HepG2 (cell line): Measurements from ENCODE around the gene REEP2. TPM values are rescaled to one million over a fixed set of nuclear protein-coding genes. Genes with fewer than 3 reads are reported as not detected.

ENCODE experiments used
- BHLHE40 ChIP-seq: IDR thresholded peaks from 2 replicates; pipeline ENCODE4 v1.6.1; 2011; ENCODE audit warnings: low read length, improper control_type of control experiment
- KLF11 ChIP-seq: IDR thresholded peaks from 2 replicates; pipeline ENCODE4 v1.6.1; 2016; ENCODE audit warnings: missing compliant biosample characterization
- NFE2 ChIP-seq: sonication (generic); formaldehyde crosslinking; IDR thresholded peaks from 2 replicates; pipeline ENCODE4 v1.4.0; 2020; ENCODE audit warnings: missing genetic modification reagents
- ZNF737 ChIP-seq: sonication (generic); formaldehyde crosslinking; IDR thresholded peaks from 2 replicates; pipeline ENCODE4 v1.5.0; 2020; ENCODE audit warnings: missing genetic modification reagents, mild to moderate bottlenecking, borderline replicate concordance
- ZNF75D ChIP-seq: sonication (generic); formaldehyde crosslinking; IDR thresholded peaks from 2 replicates; pipeline ENCODE4 v1.8.1; 2023; ENCODE audit warnings: missing genetic modification reagents, mild to moderate bottlenecking, borderline replicate concordance
- ZNF781 ChIP-seq: sonication (generic); formaldehyde crosslinking; IDR thresholded peaks from 2 replicates; pipeline ENCODE4 v1.5.1; 2020; ENCODE audit warnings: borderline replicate concordance, mild to moderate bottlenecking, missing genetic modification reagents; ENCODE audit errors: not compliant biosample characterization
- ZNF879 ChIP-seq: sonication (generic); formaldehyde crosslinking; IDR thresholded peaks from 2 replicates; pipeline ENCODE4 v1.8.1; 2023; ENCODE audit warnings: missing genetic modification reagents
- polyA plus RNA-seq, 8 experiments: library from polyadenylated mRNA; depleted of rRNA in 3 of 8; stranded (reverse) in 7 of 8; unstranded in 1 of 8; fragments of >200 nt; fragmentation: Illumina TruSeq in 4 of 8; extraction: Trizol in 4 of 8; gene quantifications; 2 replicates each; pipeline versions ENCODE4 v1.2.1 to v1.2.3, GENCODE V29; 2011 to 2016; ENCODE audit warnings: low read depth in 4 of 8, missing spikeins in 1 of 8, mixed read lengths in 1 of 8; ENCODE audit not compliant: insufficient read depth in 1 of 8
- total RNA-seq, 5 experiments: library from RNA; depleted of rRNA; stranded (reverse); fragments of >200 nt; fragmentation: Illumina TruSeq; extraction: Trizol; gene quantifications; 2 replicates each; pipeline ENCODE4 v1.2.3, GENCODE V29; 2016; ENCODE audit warnings: low read depth in 1 of 5
- TF ChIP-seq, protein P1 (sequence below): sonication (generic); formaldehyde crosslinking; IDR thresholded peaks from 2 replicates; pipeline ENCODE4 v1.4.0; 2020; ENCODE audit warnings: missing genetic modification reagents, borderline replicate concordance
- TF ChIP-seq, protein P2 (sequence below): sonication (generic); formaldehyde crosslinking; IDR thresholded peaks from 2 replicates; pipeline ENCODE4 v1.4.0; 2020; ENCODE audit warnings: missing genetic modification reagents
- TF ChIP-seq, protein P3 (sequence below): sonication (generic); formaldehyde crosslinking; IDR thresholded peaks from 2 replicates; pipeline ENCODE4 v1.5.0; 2020; ENCODE audit warnings: mild to moderate bottlenecking, missing genetic modification reagents, borderline replicate concordance
- TF ChIP-seq, protein P4 (sequence below): sonication (generic); formaldehyde crosslinking; IDR thresholded peaks from 2 replicates; pipeline ENCODE4 v1.5.0; 2020; ENCODE audit warnings: mild to moderate bottlenecking, missing genetic modification reagents

REEP2 gene
- total and polyA plus RNA-seq, 2 of the 13 experiments (the other 11 are each of a cell fraction or from before 2014, with no cell fraction given), result 5.3 to 7.8 TPM

DNA sequence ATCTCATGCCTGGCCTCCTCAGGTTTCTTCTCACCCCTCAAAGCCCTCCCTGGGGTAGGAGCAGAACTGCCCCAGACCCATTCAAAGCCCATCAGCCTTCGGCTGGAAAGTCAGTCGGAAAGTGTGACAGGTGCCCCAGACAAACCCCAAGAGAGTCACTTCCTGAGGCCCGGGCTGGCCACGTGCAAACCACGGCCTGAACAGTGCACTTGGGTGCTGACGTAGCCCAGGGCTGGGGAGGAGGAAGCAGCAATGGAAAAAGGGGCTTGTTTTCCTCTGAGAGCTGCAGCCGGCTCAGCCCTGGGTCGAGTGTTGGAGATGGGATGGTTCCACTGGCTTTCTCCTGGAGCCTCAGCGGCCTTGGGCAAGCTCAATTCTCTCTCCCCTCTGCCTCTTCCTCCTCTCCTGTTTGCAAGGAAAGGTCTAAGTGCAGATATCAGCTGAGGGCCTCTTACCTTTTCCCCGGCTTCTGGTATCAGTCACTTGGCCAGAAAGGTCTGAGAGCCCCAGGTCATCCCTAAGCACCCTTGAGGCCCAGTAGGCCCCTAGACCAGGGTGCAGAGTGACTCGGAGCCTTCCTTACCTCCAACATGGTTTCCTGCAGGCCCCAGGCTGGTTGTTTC, 20.6 kb downstream of the REEP2 start (continued):
- TF ChIP-seq ZNF737 (CRISPR knock-in tag), result 0 out of 2 replicates have a peak, but pooled peaks have one; percentile 81
- peak; percentile 49; the same call in 1 of the 2 replicates for TF ChIP-seq BHLHE40
- TF ChIP-seq, protein P1, sequence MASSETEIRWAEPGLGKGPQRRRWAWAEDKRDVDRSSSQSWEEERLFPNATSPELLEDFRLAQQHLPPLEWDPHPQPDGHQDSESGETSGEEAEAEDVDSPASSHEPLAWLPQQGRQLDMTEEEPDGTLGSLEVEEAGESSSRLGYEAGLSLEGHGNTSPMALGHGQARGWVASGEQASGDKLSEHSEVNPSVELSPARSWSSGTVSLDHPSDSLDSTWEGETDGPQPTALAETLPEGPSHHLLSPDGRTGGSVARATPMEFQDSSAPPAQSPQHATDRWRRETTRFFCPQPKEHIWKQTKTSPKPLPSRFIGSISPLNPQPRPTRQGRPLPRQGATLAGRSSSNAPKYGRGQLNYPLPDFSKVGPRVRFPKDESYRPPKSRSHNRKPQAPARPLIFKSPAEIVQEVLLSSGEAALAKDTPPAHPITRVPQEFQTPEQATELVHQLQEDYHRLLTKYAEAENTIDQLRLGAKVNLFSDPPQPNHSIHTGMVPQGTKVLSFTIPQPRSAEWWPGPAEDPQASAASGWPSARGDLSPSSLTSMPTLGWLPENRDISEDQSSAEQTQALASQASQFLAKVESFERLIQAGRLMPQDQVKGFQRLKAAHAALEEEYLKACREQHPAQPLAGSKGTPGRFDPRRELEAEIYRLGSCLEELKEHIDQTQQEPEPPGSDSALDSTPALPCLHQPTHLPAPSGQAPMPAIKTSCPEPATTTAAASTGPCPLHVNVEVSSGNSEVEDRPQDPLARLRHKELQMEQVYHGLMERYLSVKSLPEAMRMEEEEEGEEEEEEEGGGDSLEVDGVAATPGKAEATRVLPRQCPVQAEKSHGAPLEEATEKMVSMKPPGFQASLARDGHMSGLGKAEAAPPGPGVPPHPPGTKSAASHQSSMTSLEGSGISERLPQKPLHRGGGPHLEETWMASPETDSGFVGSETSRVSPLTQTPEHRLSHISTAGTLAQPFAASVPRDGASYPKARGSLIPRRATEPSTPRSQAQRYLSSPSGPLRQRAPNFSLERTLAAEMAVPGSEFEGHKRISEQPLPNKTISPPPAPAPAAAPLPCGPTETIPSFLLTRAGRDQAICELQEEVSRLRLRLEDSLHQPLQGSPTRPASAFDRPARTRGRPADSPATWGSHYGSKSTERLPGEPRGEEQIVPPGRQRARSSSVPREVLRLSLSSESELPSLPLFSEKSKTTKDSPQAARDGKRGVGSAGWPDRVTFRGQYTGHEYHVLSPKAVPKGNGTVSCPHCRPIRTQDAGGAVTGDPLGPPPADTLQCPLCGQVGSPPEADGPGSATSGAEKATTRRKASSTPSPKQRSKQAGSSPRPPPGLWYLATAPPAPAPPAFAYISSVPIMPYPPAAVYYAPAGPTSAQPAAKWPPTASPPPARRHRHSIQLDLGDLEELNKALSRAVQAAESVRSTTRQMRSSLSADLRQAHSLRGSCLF (CRISPR knock-in tag), result no peak
- TF ChIP-seq, protein P2, sequence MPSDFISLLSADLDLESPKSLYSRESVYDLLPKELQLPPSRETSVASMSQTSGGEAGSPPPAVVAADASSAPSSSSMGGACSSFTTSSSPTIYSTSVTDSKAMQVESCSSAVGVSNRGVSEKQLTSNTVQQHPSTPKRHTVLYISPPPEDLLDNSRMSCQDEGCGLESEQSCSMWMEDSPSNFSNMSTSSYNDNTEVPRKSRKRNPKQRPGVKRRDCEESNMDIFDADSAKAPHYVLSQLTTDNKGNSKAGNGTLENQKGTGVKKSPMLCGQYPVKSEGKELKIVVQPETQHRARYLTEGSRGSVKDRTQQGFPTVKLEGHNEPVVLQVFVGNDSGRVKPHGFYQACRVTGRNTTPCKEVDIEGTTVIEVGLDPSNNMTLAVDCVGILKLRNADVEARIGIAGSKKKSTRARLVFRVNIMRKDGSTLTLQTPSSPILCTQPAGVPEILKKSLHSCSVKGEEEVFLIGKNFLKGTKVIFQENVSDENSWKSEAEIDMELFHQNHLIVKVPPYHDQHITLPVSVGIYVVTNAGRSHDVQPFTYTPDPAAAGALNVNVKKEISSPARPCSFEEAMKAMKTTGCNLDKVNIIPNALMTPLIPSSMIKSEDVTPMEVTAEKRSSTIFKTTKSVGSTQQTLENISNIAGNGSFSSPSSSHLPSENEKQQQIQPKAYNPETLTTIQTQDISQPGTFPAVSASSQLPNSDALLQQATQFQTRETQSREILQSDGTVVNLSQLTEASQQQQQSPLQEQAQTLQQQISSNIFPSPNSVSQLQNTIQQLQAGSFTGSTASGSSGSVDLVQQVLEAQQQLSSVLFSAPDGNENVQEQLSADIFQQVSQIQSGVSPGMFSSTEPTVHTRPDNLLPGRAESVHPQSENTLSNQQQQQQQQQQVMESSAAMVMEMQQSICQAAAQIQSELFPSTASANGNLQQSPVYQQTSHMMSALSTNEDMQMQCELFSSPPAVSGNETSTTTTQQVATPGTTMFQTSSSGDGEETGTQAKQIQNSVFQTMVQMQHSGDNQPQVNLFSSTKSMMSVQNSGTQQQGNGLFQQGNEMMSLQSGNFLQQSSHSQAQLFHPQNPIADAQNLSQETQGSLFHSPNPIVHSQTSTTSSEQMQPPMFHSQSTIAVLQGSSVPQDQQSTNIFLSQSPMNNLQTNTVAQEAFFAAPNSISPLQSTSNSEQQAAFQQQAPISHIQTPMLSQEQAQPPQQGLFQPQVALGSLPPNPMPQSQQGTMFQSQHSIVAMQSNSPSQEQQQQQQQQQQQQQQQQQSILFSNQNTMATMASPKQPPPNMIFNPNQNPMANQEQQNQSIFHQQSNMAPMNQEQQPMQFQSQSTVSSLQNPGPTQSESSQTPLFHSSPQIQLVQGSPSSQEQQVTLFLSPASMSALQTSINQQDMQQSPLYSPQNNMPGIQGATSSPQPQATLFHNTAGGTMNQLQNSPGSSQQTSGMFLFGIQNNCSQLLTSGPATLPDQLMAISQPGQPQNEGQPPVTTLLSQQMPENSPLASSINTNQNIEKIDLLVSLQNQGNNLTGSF (CRISPR knock-in tag), result 0 out of 2 replicates have a peak, but pooled peaks have one; percentile 55
- no peak for TF ChIP-seq NFE2 (CRISPR knock-in tag)
- TF ChIP-seq, protein P3, sequence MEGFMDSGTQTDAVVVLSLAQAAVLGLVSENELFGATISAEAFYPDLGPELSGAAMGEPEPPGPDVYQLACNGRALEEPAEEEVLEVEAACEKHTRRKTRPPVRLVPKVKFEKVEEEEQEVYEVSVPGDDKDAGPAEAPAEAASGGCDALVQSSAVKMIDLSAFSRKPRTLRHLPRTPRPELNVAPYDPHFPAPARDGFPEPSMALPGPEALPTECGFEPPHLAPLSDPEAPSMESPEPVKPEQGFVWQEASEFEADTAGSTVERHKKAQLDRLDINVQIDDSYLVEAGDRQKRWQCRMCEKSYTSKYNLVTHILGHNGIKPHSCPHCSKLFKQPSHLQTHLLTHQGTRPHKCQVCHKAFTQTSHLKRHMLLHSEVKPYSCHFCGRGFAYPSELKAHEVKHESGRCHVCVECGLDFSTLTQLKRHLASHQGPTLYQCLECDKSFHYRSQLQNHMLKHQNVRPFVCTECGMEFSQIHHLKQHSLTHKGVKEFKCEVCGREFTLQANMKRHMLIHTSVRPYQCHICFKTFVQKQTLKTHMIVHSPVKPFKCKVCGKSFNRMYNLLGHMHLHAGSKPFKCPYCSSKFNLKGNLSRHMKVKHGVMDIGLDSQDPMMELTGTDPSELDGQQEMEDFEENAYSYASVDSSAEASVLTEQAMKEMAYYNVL (CRISPR knock-in tag), result no peak
- TF ChIP-seq ZNF781 (CRISPR knock-in tag), result peak; percentile 59
- TF ChIP-seq ZNF879 (CRISPR knock-in tag), result no peak
- TF ChIP-seq, protein P4, sequence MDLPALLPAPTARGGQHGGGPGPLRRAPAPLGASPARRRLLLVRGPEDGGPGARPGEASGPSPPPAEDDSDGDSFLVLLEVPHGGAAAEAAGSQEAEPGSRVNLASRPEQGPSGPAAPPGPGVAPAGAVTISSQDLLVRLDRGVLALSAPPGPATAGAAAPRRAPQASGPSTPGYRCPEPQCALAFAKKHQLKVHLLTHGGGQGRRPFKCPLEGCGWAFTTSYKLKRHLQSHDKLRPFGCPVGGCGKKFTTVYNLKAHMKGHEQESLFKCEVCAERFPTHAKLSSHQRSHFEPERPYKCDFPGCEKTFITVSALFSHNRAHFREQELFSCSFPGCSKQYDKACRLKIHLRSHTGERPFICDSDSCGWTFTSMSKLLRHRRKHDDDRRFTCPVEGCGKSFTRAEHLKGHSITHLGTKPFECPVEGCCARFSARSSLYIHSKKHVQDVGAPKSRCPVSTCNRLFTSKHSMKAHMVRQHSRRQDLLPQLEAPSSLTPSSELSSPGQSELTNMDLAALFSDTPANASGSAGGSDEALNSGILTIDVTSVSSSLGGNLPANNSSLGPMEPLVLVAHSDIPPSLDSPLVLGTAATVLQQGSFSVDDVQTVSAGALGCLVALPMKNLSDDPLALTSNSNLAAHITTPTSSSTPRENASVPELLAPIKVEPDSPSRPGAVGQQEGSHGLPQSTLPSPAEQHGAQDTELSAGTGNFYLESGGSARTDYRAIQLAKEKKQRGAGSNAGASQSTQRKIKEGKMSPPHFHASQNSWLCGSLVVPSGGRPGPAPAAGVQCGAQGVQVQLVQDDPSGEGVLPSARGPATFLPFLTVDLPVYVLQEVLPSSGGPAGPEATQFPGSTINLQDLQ (CRISPR knock-in tag), result 0 out of 2 replicates have a peak, but pooled peaks have one; percentile 53
- TF ChIP-seq KLF11 (CRISPR knock-in tag), result peak; percentile 70; the same call in 1 of the 2 replicates
- no peak for TF ChIP-seq ZNF75D (CRISPR knock-in tag)
